Liver (tissue), 9 donors: ENCODE measurements around the gene CAST. TPM values are rescaled to one million over a fixed set of nuclear protein-coding genes. Genes with fewer than 3 reads are reported as not detected.
A peak's percentile ranks its signal among the peaks of the same experiment; 100 is the strongest.

Experiments used
- DNase-seq: peaks from one replicate; pipeline ENCODE4 v3.0.0-alpha.2; 2017; ENCODE audit warnings: low spot score
- H3K27ac ChIP-seq, 2 donors: one replicate each; pipeline ENCODE4 v1.7.0; 2013; ENCODE audit warnings: inconsistent platforms in 2 of 2, low read length in 2 of 2, control low read depth in 1 of 2, low read depth in 1 of 2, mild to moderate bottlenecking in 1 of 2
- H3K27me3 ChIP-seq, 4 donors: one replicate each; pipeline versions ENCODE4 v1.6.1 to v1.7.0; 2013; ENCODE audit warnings: low read length in 3 of 4, inconsistent platforms in 1 of 4, mild to moderate bottlenecking in 1 of 4, moderate library complexity in 1 of 4; ENCODE audit not compliant: control insufficient read depth in 4 of 4, insufficient read depth in 4 of 4
- H3K36me3 ChIP-seq, 4 donors: one replicate each; pipeline versions ENCODE4 v1.6.1 to v1.7.0; 2013; ENCODE audit warnings: low read length in 3 of 4, mild to moderate bottlenecking in 3 of 4, low read depth in 1 of 4, moderate library complexity in 1 of 4; ENCODE audit not compliant: control insufficient read depth in 4 of 4, insufficient read depth in 3 of 4
- H3K4me1 ChIP-seq, 4 donors: one replicate each; pipeline versions ENCODE4 v1.6.1 to v1.7.0; 2013; ENCODE audit warnings: low read length in 3 of 4, mild to moderate bottlenecking in 3 of 4, moderate library complexity in 1 of 4; ENCODE audit not compliant: control insufficient read depth in 4 of 4, insufficient read depth in 4 of 4
- H3K4me3 ChIP-seq, 3 donors: one replicate each; pipeline versions ENCODE4 v1.6.1 to v1.7.0; 2013; ENCODE audit warnings: low read length in 3 of 3, control low read depth in 1 of 3, low read depth in 1 of 3, mild to moderate bottlenecking in 1 of 3
- H3K9ac ChIP-seq, 2 donors: one replicate each; pipeline ENCODE4 v1.7.0; 2013; ENCODE audit warnings: low read length in 2 of 2, mild to moderate bottlenecking in 2 of 2, moderate library complexity in 2 of 2, control low read depth in 1 of 2, low read depth in 1 of 2
- H3K9me3 ChIP-seq, 4 donors: one replicate each; pipeline versions ENCODE4 v1.6.1 to v1.7.0; 2013; ENCODE audit warnings: low read length in 3 of 4; ENCODE audit not compliant: control insufficient read depth in 4 of 4
- CTCF ChIP-seq: fragments of 150-350 bp; IDR thresholded peaks from 2 replicates; pipeline ENCODE4 v1.5.1; 2017; ENCODE audit warnings: improper control_type of control experiment, low read depth, low read length; ENCODE audit not compliant: missing input control
- FOXA2 ChIP-seq: IDR thresholded peaks from 2 replicates; pipeline ENCODE4 v1.6.1; 2016; ENCODE audit warnings: antibody characterized with exemption
- GABPA ChIP-seq, 2 donors: IDR thresholded peaks in 1 of 2; conservative IDR thresholded peaks in 1 of 2; 2 replicates each; pipeline ENCODE4 v1.6.1; 2016; ENCODE audit warnings: antibody characterized with exemption in 2 of 2, mild to moderate bottlenecking in 1 of 2, moderate library complexity in 1 of 2
- HNF4A ChIP-seq, 2 donors: conservative IDR thresholded peaks; 2 replicates each; pipeline ENCODE4 v1.6.1; 2016; ENCODE audit warnings: antibody characterized with exemption in 2 of 2, mild to moderate bottlenecking in 2 of 2
- HNF4G ChIP-seq: IDR thresholded peaks from 2 replicates; pipeline ENCODE4 v1.6.1; 2016; ENCODE audit warnings: antibody characterized with exemption
- MAX ChIP-seq: IDR thresholded peaks from 2 replicates; pipeline ENCODE4 v1.6.1; 2016; ENCODE audit warnings: antibody characterized with exemption
- RAD21 ChIP-seq, 2 donors: IDR thresholded peaks; 2 replicates each; pipeline ENCODE4 v1.6.1; 2016; ENCODE audit warnings: antibody characterized with exemption in 2 of 2, mild to moderate bottlenecking in 2 of 2
- SP1 ChIP-seq: IDR thresholded peaks from 2 replicates; pipeline ENCODE4 v1.6.1; 2018; ENCODE audit warnings: antibody characterized with exemption, mild to moderate bottlenecking
- YY1 ChIP-seq: IDR thresholded peaks from 2 replicates; pipeline ENCODE4 v1.6.1; 2016; ENCODE audit warnings: antibody characterized with exemption, mild to moderate bottlenecking
- ZBTB33 ChIP-seq: IDR thresholded peaks from 2 replicates; pipeline ENCODE4 v1.6.1; 2016; ENCODE audit warnings: antibody characterized with exemption
- WGBS: extraction: QIAGEN DNeasy Blood & Tissue Kit; methylation state at CpG from one replicate; pipeline ENCODE4 v1.1.7; 2013; 5-methylcytosine and 5-hydroxymethylcytosine counted together
- polyA plus RNA-seq, 2 donors: library from polyadenylated mRNA; stranded (reverse) in 1 of 2; unstranded in 1 of 2; fragments of 200-250 nt in 1 of 2; fragments of >200 nt in 1 of 2; fragmentation: Nextera tagmentation in 1 of 2; extraction: Ambion mirVana in 1 of 2; gene quantifications; one replicate each; pipeline versions ENCODE4 v1.2.1 to v1.2.3, GENCODE V29; 2013 to 2015
- total RNA-seq, 2 donors: library from RNA; depleted of rRNA; stranded (reverse); fragments of >200 nt; gene quantifications; one replicate each; pipeline ENCODE4 v1.2.3, GENCODE V29; 2014
- TF ChIP-seq, protein P1 (sequence below): IDR thresholded peaks from 2 replicates; pipeline ENCODE4 v1.6.1; 2016; ENCODE audit warnings: antibody characterized with exemption, mild to moderate bottlenecking
- donor health status: healthy.
- donor health status: healthy.
- donor health status: healthy.
- donor health status: healthy.
- donor health status: healthy.

The CAST gene
- total and polyA plus RNA-seq, 4 donors, result 43.3 to 126 (median 81.0) TPM

DNA sequence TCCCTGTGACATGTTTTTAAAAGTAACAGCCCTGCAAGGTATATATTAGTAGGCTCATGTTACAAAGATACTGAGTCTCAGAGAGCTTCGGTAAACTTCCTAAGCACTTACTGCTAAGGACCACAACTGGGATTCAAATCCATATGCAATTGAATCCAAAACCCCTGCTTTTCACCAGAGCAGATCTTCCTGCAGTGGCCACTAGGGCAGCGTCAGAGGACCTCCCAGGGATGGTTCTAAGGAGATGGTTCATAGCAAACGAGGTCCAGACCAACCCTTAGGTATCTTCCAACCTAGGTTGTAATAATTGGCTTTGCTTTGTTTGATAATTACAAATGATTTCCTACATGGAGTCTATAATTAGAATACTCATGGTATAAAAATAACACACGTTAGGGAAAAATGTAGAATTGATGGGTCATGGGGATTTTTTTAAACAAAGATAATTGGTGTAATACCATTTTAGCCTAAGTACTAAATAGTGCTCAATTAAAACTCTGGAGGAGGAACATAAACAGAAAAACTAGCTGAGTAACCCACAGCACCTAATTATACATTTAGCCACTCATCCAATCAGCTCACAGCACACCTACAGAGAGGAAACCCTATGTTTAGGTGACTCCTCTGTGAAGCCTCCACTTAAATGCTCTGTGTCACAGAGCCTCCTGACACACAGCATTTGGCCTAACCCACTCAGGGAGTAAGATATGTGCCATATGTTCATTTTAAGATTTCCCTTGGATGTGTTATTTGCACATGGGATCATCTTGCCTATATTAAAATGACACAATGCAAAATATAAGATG, 10.0 kb upstream of the CAST start:
- DNase-seq, result no peak
- no peak for TF ChIP-seq FOXA2
- peak; percentile 22 for TF ChIP-seq CTCF
- TF ChIP-seq HNF4A (conservative IDR thresholded peaks at IDR 0.05), result no peak
- TF ChIP-seq RAD21 (IDR thresholded peaks at IDR 0.05), result peak in 1 of 2 donors; percentile 53
- TF ChIP-seq, protein P1, sequence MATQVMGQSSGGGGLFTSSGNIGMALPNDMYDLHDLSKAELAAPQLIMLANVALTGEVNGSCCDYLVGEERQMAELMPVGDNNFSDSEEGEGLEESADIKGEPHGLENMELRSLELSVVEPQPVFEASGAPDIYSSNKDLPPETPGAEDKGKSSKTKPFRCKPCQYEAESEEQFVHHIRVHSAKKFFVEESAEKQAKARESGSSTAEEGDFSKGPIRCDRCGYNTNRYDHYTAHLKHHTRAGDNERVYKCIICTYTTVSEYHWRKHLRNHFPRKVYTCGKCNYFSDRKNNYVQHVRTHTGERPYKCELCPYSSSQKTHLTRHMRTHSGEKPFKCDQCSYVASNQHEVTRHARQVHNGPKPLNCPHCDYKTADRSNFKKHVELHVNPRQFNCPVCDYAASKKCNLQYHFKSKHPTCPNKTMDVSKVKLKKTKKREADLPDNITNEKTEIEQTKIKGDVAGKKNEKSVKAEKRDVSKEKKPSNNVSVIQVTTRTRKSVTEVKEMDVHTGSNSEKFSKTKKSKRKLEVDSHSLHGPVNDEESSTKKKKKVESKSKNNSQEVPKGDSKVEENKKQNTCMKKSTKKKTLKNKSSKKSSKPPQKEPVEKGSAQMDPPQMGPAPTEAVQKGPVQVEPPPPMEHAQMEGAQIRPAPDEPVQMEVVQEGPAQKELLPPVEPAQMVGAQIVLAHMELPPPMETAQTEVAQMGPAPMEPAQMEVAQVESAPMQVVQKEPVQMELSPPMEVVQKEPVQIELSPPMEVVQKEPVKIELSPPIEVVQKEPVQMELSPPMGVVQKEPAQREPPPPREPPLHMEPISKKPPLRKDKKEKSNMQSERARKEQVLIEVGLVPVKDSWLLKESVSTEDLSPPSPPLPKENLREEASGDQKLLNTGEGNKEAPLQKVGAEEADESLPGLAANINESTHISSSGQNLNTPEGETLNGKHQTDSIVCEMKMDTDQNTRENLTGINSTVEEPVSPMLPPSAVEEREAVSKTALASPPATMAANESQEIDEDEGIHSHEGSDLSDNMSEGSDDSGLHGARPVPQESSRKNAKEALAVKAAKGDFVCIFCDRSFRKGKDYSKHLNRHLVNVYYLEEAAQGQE, result no peak
- TF ChIP-seq GABPA (IDR thresholded peaks at IDR 0.05 in 1 of 2, conservative IDR thresholded peaks at IDR 0.05 in 1 of 2), result no peak
- TF ChIP-seq SP1, result no peak
- TF ChIP-seq MAX, result no peak
- no peak for TF ChIP-seq HNF4G
- no peak for TF ChIP-seq ZBTB33
- Histone ChIP-seq H3K27me3 (no peaks in the 10 kb centered on the region), H3K36me3 (no peaks in the 10 kb centered on the region), H3K4me3 (no peak overlapping the region), H3K9ac (no peak overlapping the region), H3K27ac (no peak overlapping the region), H3K9me3 (no peaks in the 10 kb centered on the region), H3K4me1 (peaks cover 2 to 16% (median 11%) of the 10 kb centered on the region in 4 donors)
- WGBS, result 80% methylated on average over 4 of the region's 4 CpGs

DNA sequence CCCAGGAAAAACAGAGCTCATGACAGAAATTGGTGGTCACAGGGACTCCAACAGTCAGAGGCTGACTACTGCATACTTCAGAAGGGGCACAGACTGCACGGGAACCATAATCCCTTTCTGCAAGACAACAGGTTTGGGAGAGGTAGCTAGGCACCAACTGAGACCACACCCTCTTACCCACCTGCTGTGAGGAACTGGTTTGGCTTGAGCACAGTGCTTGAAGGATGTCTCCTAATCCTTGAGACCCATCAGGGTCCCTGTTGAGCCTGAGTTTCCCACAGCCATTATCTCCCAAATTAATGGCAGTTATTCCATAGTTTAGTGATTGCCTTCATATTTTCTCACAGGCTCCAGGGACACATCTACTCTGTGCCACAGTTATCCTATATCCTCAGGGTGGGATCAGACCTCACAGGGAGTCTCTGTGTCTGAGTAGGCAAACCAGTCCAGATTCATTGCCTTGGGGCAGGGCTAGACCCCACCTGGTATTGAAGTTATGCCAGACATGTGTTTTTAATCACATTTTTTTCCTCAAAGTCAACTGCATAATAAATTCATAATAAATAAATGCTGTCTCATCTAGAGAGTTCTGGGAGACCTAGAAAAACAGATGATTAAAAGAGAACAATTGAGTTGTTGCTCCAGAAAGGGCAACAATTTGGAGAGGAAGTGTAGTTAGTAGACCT, 9.3 kb upstream of the CAST start:
- Histone ChIP-seq H3K9me3 (no peaks in the 10 kb centered on the region), H3K27me3 (no peaks in the 10 kb centered on the region), H3K27ac (no peak overlapping the region), H3K9ac (no peak overlapping the region), H3K36me3 (no peaks in the 10 kb centered on the region), H3K4me1 (peaks cover 2 to 16% (median 11%) of the 10 kb centered on the region in 4 donors), H3K4me3 (no peak overlapping the region)
- 86% methylated on average over 1 of the region's 1 CpG for WGBS
- DNase-seq, result no peak
- TF ChIP-seq YY1 (no peak), CTCF (no peak)
